ENCODE data around the gene KIF26B.

Gene KIF26B

GRCh38 chr1:245580651-245581050 lies 425.9 kb downstream of the KIF26B start:
- peak; percentile 25 for DNase-seq

GRCh38 chr1:245582026-245582425 lies 427.2 kb downstream of the KIF26B start:
- DNase-seq, result peak; percentile 76

GRCh38 chr1:245583081-245583480 lies 428.3 kb downstream of the KIF26B start:
- no peak for DNase-seq

- DNase-seq, result no peak
Observed at GRCh38 chr1:245583575-245584330, 429.0 kb downstream of the KIF26B start.

- DNase-seq, result no peak
Observed at GRCh38 chr1:245585252-245585959, 430.6 kb downstream of the KIF26B start.

- DNase-seq, result no peak
Observed at GRCh38 chr1:245587435-245588115, 432.8 kb downstream of the KIF26B start.

- no peak for DNase-seq
Observed at GRCh38 chr1:245588116-245588639, 433.4 kb downstream of the KIF26B start.

GRCh38 chr1:245589316-245589715 lies 434.5 kb downstream of the KIF26B start:
- DNase-seq, result no peak

GRCh38 chr1:245589906-245590305 lies 435.1 kb downstream of the KIF26B start:
- no peak for DNase-seq

GRCh38 chr1:245590726-245591125 lies 435.9 kb downstream of the KIF26B start:
- DNase-seq, result no peak

GRCh38 chr1:245591346-245592188 lies 436.8 kb downstream of the KIF26B start:
- no peak for DNase-seq

GRCh38 chr1:245592189-245592460 lies 437.3 kb downstream of the KIF26B start:
- DNase-seq, result no peak

- DNase-seq, result no peak
Observed at GRCh38 chr1:245598524-245599305, 443.9 kb downstream of the KIF26B start.

- no peak for DNase-seq
Observed at GRCh38 chr1:245599371-245600174, 444.8 kb downstream of the KIF26B start.

GRCh38 chr1:245600658-245601057 lies 445.9 kb downstream of the KIF26B start:
- DNase-seq, result no peak

GRCh38 chr1:245603311-245603865 lies 448.6 kb downstream of the KIF26B start:
- no peak for DNase-seq

- DNase-seq, result no peak
Observed at GRCh38 chr1:245604979-245605378, 450.2 kb downstream of the KIF26B start.

- DNase-seq, result no peak
Observed at GRCh38 chr1:245605480-245606156, 450.8 kb downstream of the KIF26B start.

GRCh38 chr1:245606157-245606725 lies 451.5 kb downstream of the KIF26B start:
- no peak for DNase-seq

GRCh38 chr1:245608271-245608670 lies 453.5 kb downstream of the KIF26B start:
- DNase-seq, result no peak

Measured in NCI-H146 (cell line).